Middle frontal gyrus (tissue), 1 donor: ENCODE measurements around the gene UBE2V1.
"Not testable (repeated sequence)": the region's sequence is repeated elsewhere in the genome, so short reads cannot be mapped to it uniquely, and the experiment has no call there.

Source experiments
- DNase-seq: peaks from one replicate; pipeline ENCODE4 v3.0.0-alpha.2; 2015; ENCODE audit warnings: low spot score; ENCODE audit errors: extremely low spot score

UBE2V1 gene

DNA sequence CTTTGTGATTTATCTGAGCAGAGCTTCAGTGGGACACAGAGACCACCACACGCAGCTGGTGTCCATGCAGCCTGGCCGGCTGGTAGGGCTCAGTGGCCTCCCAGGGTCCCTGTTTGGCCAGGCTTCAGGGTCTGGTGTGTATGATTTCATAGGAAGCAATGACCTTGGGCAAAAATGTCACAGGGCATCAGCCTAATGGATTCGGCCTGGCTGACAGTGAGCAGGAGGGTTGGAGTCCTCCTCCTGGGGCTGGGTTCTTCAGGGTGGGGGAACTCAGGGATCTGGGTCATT lies 47.7 kb downstream of the UBE2V1 start:
- DNase-seq, result no peak

DNA sequence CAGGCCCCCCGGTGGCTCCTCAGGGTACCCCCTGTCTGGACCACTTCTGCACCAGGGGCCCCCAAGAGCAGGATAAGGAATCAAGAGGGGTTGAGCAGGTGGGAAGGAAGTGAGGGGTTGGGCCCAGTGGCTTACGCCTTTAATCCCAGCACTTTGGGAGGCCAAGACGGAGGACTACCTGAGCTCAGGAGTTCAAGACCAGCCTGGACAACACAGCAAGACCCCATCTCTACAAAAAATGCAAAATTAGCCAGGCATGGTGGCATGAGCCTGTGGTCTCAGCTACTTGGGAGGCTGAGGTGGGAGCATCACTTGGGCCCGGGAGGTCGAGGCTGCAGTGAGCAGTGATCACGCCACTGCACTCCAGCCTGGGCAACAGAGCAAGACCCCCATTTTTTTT lies 49.2 kb downstream of the UBE2V1 start:
- not testable (repeated sequence) for DNase-seq

DNA sequence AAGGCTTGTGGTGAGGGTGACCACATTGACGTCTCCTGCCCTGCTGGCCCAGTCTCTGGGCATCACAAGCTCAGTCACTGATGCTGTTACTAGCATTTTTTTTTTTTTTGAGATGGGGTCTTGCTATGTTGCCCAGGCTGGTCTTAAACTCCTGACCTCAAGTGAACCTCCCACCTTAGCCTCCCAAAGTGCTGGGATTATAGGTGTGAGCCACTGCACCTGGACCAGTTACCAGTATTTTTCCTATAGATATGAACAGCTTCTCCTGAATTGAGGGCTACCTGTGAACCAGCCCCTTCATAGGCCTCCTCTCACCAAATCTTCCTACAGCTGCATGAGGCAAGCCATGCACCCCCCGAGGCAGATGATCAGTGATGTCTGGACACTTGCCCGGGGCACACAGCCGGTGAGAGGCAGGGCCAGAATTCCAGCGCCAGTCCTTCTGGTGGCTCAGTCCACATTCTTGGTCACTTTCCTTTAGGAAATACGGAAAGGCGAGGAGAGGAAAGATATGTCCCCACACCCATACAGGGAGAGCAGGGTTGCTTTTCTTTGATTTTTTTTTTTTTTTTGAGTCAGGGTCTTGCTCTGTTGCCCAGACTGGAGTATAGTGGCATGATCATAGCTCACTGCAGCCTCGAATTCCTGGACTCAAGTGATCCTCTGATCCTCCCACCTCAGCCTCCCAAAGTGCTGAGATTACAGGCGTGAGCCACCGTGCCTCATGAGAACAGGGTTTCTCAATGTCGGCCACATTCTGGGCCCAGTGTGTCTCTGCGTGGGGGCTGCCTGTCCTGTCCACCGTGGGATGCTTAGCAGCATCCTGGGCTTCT lies 50.7 kb downstream of the UBE2V1 start:
- no peak for DNase-seq

DNA sequence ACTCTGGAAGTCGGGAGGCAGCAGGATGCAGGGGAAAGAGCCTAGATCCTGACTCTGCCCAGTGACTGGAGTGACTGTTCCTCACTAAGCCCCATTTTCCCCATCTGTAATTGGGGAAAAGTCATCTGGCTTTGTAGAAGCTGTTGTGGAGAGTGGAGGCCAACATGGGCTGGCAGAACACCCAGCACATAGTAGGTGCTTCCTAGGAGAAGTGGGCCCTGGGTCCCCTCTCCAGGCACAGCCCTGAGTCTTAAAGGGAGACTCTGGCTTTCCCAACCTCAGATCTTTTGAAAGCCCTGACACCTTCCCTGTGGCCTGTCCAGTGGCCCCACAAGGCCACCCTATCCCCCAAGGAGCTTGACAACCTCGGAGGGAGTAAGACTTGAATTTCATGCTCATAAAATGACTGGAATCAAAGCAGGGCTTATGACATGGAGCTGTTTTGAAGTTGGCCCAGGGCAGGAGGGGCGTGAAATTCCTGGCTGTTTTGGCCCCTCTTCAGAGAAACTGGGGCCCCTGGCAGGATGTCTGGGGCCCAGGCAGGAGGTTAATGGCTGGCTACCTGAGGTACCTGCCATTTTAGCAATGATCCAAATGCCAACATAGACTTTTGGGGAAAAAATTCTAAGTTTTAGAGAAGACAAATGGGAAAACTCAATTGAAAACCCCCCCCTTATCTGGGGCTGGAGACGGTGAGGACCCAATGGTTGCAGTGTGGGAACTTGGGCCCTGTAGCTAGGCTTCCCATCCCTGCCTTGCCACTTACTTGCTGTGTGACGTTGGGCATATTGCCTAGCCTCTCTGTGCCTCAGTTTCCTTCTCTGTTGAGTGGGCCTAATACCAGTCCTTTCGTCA lies 51.6 kb downstream of the UBE2V1 start:
- DNase-seq, result no peak

DNA sequence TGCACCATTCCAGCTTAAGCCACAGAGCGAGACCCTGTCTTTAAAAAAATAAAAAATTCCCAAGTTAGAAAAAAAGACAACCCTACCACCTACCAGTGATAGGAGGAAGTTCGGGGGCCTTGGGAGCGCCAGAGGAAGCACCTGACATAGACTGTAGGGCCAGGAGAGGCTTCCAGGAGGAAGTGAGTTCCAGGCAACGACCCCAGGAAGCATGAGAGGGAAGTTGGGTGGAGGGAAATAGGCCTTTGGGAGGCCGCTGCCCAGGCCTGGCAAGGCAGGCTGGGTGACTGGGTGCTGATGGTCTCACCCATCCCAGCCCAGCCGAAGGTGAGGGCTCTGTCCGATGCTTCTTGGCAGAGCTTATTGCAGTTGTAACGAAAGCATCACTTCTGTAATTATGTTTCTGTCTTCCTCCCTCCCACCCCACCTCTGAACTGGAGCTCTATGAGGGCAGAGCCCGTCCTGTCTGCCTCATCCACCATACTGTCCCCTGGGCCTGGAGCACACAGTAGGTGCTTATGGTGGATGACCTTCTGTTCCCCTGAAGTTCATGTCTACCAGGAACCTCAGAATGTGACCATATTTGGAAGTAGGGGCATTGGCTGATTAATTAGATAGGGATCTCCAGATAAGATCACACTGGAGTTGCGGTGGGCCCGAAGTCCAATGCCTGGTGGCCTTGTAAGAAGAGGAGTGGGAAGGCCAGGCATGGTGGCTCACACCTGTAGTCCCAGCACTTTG lies 54.1 kb downstream of the UBE2V1 start:
- DNase-seq, result no peak

DNA sequence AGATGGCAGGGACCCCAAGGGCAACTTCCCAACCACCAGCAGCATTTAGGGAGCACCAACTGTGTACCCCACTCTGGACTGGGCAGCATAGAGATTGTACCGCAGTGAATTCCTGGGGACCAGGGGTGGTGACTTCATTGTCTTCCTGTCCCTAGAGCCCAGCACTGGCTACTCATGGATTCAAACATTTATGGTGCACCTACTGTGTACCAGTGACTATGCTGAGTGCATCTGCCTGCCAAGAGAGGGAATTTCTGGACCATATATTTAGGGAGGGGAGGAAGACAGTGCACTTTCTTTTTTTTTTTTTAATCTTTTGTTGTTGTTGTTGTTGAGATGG lies 55.3 kb downstream of the UBE2V1 start:
- DNase-seq, result no peak

DNA sequence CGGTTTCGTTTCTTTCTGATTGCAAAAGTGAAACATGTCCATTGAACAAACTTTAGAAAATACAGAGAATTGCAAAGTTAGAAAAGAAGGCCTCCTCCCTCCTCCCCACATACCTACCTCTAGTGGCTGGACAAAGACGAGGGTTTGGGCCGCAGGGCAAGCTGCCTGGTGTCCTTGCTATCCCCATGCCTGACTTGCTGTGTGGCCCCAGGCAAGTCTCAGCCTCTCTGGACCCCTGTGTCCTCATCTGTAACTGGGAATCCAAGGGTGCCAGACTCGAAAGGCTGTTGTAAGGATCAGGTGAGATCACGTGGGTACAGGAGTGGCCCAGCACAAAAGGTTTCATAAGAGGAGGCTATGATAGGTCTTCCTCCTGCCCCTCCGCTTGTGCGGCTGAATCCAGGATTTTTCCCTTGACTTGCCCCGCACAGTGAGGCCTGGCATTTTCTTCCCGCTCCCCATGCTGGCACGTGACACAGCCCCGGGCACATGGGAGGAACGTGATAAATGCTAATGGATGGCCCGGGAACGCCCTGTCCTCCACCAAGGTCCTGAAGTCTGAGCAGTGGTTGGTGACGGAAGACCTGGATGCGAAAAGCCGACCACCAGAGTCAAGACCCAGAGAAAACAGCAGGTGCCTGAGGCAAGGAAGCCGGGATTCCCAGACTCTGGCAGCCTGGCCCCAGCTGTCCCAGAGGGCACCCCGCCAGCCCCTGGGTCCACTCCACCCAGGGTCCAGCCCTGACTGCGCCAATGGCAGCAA lies 55.8 kb downstream of the UBE2V1 start:
- no peak for DNase-seq

DNA sequence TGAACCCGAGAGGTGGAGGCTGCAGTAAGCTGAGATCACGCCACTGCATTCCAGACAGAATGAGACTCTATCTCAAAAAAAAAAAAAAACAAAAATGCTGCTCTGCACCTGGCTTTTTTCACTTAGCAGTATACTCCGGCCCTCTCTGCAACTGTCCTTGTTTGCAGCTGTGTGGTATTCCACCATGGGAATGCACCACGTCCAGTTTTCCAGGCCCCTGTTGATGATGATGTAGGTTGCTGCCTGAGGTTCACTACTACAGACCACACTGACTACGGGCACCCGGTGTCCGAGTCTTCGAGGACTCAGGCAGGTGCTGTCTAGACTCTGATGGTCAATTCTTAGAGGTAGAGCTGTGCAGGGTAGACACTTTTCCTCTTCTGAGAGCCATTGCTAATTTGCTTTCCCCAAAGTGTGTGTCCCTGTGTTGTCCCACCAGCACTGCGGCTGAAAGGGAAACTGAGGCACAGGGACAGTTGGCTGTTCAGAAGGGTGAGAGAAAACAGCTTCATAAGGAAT lies 56.5 kb downstream of the UBE2V1 start:
- no peak for DNase-seq

DNA sequence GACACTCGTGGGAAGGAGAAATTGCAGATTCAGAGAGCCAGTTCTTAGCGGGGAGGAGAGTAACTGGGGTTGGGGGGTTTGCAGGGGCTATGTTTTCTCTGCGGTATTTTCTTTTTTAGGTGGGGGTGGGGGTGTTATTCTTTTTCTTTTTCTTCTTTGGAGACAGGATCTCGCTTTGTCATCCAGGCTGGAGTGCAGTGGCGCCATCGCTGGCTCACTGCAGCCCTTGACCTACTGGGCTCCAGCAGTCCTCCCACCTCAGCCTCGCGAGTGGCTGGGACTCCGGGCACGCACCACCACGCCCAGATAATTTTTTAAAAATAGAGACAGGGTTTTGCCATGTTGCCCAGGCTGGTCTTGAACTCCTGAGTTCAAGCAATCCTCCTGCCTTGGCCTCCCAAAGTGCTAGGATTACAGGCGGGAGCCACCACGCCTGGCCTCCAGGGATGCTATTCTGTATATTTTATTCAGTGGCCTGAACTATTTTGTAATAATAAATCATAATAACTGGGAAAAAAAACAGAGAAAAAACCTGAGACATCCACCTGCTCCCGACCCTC lies 57.3 kb downstream of the UBE2V1 start:
- no peak for DNase-seq

DNA sequence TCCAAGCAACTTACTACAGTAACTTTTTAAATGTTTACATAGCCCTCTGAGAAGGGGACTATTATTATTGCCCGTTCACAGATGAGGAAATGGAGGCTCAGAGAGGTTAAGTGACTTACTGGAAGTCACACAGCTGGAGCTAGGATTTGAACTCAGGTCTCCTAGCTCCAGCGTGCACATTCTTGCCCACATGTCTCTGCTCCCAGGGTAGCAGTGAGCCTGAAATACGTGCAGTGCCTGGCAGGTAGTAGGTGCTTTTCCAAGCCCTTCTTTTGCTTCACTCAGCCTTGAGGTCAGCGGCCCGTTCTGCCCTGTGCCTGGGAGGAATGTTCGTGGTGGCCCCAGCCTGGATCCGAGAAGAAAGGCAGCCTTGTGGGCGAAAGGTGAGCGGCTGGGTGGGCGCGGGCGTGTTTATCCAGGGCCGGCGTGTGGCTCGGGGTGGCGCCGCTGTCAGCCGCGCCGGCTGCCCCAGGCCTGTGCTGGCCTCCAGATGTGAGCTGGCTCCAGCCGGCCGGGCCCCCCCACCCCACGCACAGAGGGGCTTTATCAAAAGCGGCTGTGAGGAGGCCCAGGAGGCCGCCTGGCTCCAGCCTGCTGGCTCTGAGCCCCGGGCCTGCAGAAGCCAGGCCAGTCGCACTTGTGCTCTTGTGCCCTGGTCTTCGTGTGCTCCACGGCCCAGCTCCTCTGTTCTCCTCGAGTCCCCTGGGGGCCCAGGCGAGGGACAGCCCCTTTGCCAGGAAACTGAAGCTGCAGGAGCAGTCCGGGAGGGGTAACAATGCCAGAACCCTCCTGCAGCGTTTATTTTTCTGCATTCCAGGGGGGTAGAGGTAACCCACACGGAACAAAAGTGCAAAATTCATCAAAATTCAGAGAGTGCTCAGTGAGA lies 58.1 kb downstream of the UBE2V1 start:
- DNase-seq, result peak; percentile 55

DNA sequence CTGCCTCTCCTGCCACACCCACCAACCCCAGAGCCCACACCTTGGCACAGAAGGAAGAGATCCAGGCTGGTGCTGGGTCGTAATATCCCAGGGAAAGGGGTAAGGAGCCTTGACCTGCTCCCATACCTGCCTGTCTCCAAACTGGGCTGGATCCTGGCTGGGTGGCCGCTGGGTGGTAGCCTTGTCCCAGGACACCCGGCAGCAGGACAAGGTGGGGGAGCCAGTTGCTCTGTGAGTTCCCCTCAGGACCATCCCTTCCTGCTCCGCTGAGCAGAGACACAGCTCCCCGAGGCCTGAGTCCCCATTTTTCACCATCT lies 58.8 kb downstream of the UBE2V1 start:
- no peak for DNase-seq

DNA sequence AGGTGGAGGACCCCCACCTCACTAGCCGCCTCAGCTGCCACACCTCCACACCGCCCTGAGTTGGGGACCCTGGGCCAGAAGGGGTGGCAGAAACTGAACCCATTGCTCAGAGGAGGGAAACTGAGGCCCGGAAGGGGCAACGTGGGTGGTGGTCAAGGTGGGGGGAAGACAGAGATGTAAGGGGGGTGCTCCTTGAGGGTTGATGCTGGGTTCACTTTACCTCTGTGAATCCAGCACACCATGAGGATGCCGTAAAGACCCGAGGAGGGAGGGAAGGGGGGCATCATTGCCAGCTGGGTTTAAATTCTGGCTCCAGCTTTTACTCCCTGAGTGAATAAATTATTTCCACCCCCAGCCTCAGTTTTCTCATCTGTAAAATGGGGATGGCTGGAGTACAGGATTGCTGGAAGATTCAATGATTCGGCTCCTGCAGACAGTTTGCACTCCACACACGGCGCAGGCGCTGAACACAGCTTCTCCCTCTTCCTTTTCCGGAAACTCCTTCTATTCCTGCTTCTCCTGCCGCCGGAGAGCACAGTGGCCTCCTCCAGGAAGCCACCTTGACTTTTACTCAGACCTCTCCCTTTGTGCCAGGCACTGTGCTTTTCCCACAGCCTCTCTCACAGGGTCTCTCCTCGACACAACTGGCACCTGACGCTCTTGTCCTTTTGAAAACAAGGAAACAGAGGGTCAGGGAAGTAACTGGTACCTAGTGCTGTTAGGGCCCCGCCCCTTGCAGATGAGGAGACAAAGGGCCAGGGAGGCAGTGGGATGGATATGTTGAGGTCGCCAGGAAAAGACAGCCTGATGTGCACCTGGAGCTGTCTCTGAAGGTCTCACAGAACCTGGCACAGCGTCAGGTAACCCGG lies 59.4 kb downstream of the UBE2V1 start:
- no peak for DNase-seq

DNA sequence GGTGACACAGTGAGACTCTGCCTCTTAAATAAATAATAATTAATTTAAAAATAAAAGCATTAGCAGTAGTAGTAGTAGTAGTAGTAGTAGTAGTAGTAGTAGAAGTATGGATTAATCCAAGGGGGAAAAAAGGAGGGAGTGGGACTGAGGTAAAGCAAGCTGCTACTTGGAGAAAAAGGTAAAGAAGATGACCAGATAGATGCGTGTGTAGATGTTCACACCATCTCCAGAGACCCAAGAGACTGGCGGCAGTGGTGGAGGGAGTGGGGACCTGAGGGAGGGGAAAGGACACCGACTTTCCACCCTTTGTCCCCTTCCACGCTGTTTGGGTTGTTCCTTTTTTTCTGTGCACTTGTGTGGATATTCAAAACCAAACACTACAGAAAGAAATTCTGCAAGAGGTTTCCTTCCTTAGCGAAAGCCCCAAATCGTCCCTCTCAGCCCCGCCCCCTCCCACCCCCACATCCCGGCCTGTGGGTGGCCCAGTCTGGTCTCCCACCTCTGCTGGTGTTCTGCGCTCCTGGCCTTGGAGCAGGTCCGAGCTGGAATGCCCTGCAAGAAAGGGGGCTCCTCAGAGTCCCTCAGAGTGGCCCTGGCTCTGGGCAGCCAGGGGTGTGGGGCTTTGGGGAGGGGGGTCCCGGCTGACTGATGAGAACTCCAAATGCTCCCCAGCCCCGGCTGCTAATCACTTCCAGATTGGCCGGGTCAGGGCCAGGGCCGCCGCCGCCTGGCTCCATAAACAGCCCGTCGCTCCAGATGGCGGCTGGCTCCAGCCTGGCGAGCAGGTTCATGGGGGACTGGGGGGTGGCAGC lies 60.2 kb downstream of the UBE2V1 start:
- no peak for DNase-seq

DNA sequence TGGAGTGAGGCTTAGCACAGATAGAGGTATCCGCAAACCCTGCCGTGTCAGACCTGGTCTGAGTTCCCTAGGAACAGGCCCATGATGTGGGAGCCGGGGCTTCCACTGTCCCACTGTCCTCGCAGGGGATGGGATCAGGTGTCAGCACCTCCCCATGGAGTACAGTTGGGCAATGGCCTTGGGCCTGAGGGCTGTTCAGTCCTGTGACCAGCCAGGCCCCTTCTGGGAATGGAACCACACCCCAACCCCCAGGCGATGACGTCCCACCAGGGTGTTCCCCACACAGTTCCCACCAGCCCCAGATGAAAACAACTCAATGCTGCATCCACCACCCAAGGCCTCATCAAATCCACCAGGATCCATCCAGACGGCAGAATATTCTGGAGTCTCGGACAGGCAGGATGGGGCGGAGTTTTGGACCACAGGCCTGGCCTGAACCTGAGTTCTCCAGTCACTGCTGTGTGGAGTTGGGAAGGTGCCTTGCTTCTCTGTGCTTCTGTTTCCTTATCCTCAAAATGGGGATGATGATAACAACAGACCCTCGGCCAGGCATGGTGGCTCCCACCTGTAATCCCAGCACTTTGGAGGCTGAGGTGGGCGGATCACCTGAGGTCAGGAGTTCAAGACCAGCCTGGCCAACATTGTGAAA lies 62.2 kb downstream of the UBE2V1 start:
- no peak for DNase-seq

DNA sequence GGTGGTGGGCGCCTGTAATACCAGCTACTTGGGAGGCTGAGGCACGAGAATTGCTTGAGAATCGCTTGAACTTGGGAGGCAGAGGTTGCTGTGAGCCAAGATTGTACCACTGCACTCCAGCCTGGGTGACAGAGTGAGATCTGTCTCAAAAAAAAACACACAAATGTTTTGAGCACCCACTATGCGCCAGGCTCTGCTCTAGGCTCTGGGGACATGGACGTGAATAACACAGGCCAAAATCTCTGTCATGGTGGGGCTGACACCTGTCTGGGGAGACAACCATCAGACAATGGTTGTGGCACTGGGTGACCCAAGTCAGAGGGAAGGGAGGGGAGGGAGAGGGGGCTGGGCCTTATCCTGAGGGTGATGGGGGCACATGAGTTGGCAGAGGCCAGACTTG lies 62.7 kb downstream of the UBE2V1 start:
- no peak for DNase-seq

DNA sequence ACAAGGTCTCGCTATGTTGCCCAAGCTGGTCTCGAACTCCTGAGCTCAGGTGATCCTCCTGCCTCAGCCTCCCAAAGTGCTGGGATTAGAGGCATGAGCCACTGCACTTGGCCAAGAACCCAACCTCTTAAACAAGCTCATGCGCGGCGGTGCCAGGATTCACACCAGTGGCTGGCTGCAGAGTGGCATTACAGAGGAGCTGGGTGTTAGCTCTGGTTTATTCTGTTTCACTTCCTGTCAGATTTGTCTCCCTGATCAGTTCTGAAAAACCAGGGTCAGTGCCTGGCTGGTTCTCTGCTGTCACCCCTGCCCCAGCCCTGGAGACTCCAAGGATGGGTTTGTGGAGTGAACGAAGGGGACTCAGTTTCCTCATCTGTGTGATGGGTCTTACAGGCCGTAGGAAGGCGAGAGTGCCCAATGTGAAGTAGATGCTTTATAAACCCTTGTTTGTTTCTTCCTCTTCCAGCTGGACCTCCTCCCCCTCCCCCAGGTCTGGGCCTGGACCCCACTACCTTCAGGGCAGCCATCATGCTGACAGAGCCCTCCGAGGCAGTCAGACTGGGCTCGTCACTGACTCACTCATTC lies 63.4 kb downstream of the UBE2V1 start:
- DNase-seq, result no peak

DNA sequence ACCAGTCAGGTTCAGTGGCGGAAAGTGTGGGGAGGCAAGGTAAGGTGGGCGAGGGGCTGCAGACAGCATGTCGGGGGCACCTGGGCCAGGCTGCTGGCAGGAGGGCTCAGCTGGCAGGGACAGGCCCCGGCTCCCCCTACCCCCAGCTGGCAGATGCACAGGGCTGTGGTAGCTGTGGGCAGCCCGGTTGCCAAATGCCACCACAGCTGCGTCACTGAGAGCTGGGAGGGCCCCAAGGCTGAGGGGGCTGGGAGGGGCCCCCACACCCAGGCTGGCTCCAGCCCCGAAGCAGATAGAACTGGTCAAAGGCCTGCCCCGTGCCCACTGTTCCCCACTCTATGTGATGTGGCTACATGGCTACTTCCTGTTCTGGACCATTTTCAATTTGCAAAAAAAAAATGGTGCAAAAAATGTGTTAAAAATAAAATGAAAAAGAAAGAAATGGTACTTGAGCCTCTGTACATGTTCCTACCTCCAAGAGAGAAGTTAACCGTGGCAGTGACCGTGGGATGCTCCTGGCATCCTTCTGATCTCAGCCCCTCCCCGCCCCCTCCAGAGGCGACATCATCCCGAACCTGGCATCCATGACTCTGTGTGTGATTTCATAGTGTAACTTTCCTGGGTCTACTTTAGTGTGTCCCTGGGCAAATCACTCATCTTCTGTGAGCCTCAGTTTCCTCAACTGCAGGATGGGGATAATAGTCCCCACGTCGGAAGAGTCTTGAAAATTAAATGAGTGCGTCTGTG lies 64.4 kb downstream of the UBE2V1 start:
- no peak for DNase-seq
